ENCODE data around the gene FYN. TPM values are rescaled to one million over a fixed set of nuclear protein-coding genes. Genes with fewer than 3 reads are reported as not detected.

FYN gene
- total RNA-seq, 4 donors from 2014 or later, result 37.8 to 65.8 (median 53.8) TPM

DNA sequence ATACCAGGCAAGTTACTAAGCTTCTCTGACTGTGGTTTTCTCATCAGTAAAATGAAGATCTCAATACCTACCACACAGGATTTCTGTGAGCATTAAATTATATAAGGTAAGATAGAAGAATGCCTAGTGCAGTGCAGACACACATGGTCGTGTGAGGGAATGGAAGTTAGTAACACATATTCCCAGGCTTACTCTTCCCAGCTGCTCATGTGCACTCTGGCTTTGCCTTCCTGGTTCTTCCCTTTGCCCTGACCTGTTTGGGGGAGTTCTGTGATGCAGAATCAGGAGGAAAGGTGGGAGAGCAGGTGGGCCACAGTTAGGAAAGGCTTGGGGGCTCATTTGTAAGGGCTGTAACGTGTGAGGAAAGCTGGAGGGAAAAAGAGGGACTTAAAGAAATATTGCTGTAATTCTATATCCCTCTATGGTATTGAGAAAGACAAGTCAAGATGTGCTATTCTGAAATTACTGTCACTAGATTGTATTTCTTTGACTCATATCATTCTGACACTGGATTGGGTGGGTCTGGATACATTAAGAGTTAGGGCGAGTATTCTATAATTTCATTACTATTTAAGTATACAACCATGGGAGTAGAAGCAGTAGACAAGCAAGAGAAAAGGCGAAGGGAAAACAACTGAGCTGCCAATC is 47.7 kb downstream of the FYN start:
- 92% methylated on average over 4 of the region's 4 CpGs for WGBS
- peak overlapping the region in 2 of 4 donors; percentile 2 to 56 for H3K27ac ChIP-seq (replicated peaks in 1 of 4)
- intact Hi-C loops (cut with DNase I), result no loop called here

DNA sequence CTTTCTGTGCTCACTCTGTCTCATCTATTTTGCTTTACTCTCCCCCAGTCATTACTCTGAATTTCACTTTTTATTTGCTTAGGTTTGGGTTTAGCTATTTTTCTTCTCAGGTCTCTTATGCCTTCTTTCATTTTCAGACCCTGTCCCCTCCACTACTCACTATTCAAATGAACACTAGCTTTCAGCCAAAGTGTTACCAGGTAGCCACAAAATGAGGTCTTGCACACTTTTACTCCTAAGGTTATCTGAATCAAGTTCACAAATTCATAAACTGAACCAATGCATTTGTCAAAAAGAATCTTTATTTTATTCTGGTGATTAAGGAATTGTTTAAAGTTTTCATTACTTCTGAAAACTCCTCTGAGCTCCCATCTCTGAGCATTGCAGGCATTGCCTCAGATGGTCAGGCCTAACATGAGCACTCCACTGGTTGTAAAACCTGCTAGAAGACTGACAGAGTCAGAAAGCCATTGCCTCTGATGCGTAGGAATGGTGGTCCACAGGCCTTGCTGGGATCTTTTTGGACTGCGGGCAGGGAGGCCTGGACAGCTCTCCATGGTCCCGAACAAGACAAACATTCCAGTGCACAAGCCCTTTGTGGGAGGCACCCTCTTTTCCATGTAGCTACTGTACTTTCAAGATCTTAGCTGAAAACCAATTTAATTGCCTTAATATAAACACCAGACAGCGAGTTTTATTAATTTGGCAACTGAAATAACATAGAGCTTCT is 48.5 kb downstream of the FYN start:
- peaks cover 16 to 23% (median 19%) of the 10 kb centered on the region in 4 donors for H3K4me1 ChIP-seq
- intact Hi-C loops (cut with DNase I), result no loop called here
- 69% methylated on average over 4 of the region's 4 CpGs for WGBS

More for the DNA sequence above, 47.7 kb downstream of the FYN start:
- no peak overlapping the region for H3K4me3 ChIP-seq
- TF ChIP-seq POLR2AphosphoS5 (IDR thresholded peaks at IDR 0.05), result no peak
- no peak for TF ChIP-seq EP300 (IDR thresholded peaks at IDR 0.05)
- no peak for TF ChIP-seq CTCF (IDR thresholded peaks at IDR 0.05)
- no peak for TF ChIP-seq POLR2A (IDR thresholded peaks at IDR 0.05; ENCODE audit: low read depth)
- DNase-seq (ENCODE audit: extremely low spot score), result no peak
- no peaks in the 10 kb centered on the region for H3K36me3 ChIP-seq
- H3K9me3 ChIP-seq, result no peaks in the 10 kb centered on the region
- peaks cover 16 to 23% (median 19%) of the 10 kb centered on the region in 4 donors for H3K4me1 ChIP-seq
- no peaks in the 10 kb centered on the region for H3K27me3 ChIP-seq

DNA sequence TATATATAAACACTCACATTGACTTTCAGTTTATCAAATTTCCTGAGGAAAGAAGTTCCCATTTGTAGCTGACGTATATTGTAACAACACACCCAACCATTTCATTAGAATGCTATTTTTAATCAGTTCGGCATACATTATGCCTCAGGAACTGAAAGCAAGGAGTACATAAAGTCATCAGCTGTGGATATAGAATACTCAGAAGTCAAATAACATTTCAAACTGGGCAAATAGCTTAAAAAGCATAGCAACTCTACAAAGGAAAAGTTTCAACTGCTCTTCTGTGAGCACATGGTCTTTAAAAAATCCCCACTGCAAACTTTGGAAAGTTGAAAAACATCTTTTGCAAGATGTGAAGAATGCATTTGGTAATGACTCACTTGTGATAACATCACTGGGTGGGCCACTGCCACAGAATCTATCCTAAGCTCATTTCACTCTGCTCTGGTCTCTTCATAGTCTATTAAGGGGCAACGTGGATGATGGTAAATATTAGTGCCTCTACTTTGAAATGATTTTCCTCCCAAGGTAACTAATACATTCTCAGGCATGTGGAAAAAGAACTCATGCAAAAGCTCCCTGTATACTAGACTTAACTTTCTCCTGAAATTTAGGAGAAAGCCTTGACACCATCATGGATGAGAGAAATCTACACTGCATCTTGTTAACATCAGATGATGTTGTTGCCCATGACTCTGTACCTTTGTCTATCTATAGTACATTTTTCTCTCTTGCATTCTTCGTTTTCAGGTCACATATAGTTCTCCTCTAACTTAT is 49.2 kb downstream of the FYN start:
- Histone ChIP-seq H3K27ac (replicated peaks in 1 of 4) (peak overlapping the region; percentile 28 to 58 (median 56)), H3K9me3 (no peaks in the 10 kb centered on the region), H3K4me1 (peaks cover 16 to 23% (median 19%) of the 10 kb centered on the region in 4 donors), H3K27me3 (no peaks in the 10 kb centered on the region), H3K36me3 (no peaks in the 10 kb centered on the region), H3K4me3 (no peak overlapping the region)
- intact Hi-C loops (cut with DNase I), result no loop called here
- no peak for DNase-seq (ENCODE audit: extremely low spot score)
- 59% methylated on average over 4 of the region's 4 CpGs for WGBS
- TF ChIP-seq POLR2A (IDR thresholded peaks at IDR 0.05; ENCODE audit: low read depth) (no peak), CTCF (IDR thresholded peaks at IDR 0.05) (no peak), EP300 (IDR thresholded peaks at IDR 0.05) (no peak), POLR2AphosphoS5 (IDR thresholded peaks at IDR 0.05) (no peak)

More for the DNA sequence above, 48.5 kb downstream of the FYN start:
- Histone ChIP-seq H3K4me3 (no peak overlapping the region), H3K27ac (replicated peaks in 1 of 4) (peak overlapping the region; percentile 2 to 56 (median 36)), H3K36me3 (no peaks in the 10 kb centered on the region), H3K27me3 (no peaks in the 10 kb centered on the region), H3K9me3 (no peaks in the 10 kb centered on the region)
- TF ChIP-seq CTCF (IDR thresholded peaks at IDR 0.05) (no peak), POLR2A (IDR thresholded peaks at IDR 0.05; ENCODE audit: low read depth) (no peak), POLR2AphosphoS5 (IDR thresholded peaks at IDR 0.05) (no peak), EP300 (IDR thresholded peaks at IDR 0.05) (no peak)
- DNase-seq (ENCODE audit: extremely low spot score), result no peak

- 95% methylated on average over 6 of the region's 6 CpGs for WGBS
- DNase-seq (ENCODE audit: extremely low spot score), result no peak
- peak overlapping the region in 3 of 4 donors; percentile 28 to 56 (median 55) for H3K27ac ChIP-seq (replicated peaks in 1 of 4)
These were observed 50.2 kb downstream of the FYN start for GRCh38 chr6:111823012-111823411.

More at GRCh38 chr6:111823012-111823411, 50.2 kb downstream of the FYN start:
- Histone ChIP-seq H3K27me3 (no peaks in the 10 kb centered on the region), H3K4me1 (peaks cover 24 to 32% (median 26%) of the 10 kb centered on the region in 4 donors), H3K4me3 (no peak overlapping the region), H3K9me3 (no peaks in the 10 kb centered on the region), H3K36me3 (no peaks in the 10 kb centered on the region)
- no peak for TF ChIP-seq POLR2A (IDR thresholded peaks at IDR 0.05; ENCODE audit: low read depth)
- no peak for TF ChIP-seq EP300 (IDR thresholded peaks at IDR 0.05)
- TF ChIP-seq CTCF (IDR thresholded peaks at IDR 0.05), result no peak
- no peak for TF ChIP-seq POLR2AphosphoS5 (IDR thresholded peaks at IDR 0.05)
- intact Hi-C loops (cut with DNase I), result no loop called here

Data from esophagus muscularis mucosa (tissue), 4 donors.